ENCODE data around the gene LCN6.
"Not testable (repeated sequence)": the region's sequence is repeated elsewhere in the genome, so short reads cannot be mapped to it uniquely, and the experiment has no call there.

Gene LCN6

GRCh38 chr9:136759001-136759400 lies 10.7 kb upstream of the LCN6 start:
- DNase-seq = no peak

GRCh38 chr9:136757751-136758140 lies 9.4 kb upstream of the LCN6 start:
- no peak for DNase-seq

- DNase-seq = no peak
These were observed 9.0 kb upstream of the LCN6 start for GRCh38 chr9:136757328-136757727.

- no peak for DNase-seq
These were observed 8.5 kb upstream of the LCN6 start for GRCh38 chr9:136756836-136757235.

- DNase-seq = no peak
These were observed 7.8 kb upstream of the LCN6 start for GRCh38 chr9:136756134-136756438.

- not testable (repeated sequence) for DNase-seq
These were observed 7.2 kb upstream of the LCN6 start for GRCh38 chr9:136755302-136756133.

GRCh38 chr9:136754626-136755301 lies 6.4 kb upstream of the LCN6 start:
- DNase-seq = no peak

GRCh38 chr9:136754059-136754572 lies 5.8 kb upstream of the LCN6 start:
- no peak for DNase-seq

- DNase-seq = no peak
These were observed 5.2 kb upstream of the LCN6 start for GRCh38 chr9:136753371-136754058.

- DNase-seq = no peak
These were observed 3.5 kb upstream of the LCN6 start for GRCh38 chr9:136751814-136752213.

- DNase-seq = no peak
These were observed 2.9 kb upstream of the LCN6 start for GRCh38 chr9:136751244-136751643.

GRCh38 chr9:136750526-136750925 lies 2.2 kb upstream of the LCN6 start:
- no peak for DNase-seq

GRCh38 chr9:136748666-136749611 lies 614 bp upstream of the LCN6 start:
- no peak for DNase-seq

GRCh38 chr9:136747161-136748060 lies 914 bp downstream of the LCN6 start:
- DNase-seq = no peak

GRCh38 chr9:136746621-136747020 lies 1.7 kb downstream of the LCN6 start:
- DNase-seq = no peak

GRCh38 chr9:136746155-136746490 lies 2.2 kb downstream of the LCN6 start:
- DNase-seq = no peak

GRCh38 chr9:136745389-136746154 lies 2.8 kb downstream of the LCN6 start:
- DNase-seq = no peak

- no peak for DNase-seq
These were observed 3.6 kb downstream of the LCN6 start for GRCh38 chr9:136744773-136745172.

- no peak for DNase-seq
These were observed 4.6 kb downstream of the LCN6 start for GRCh38 chr9:136743639-136744211.

- no peak for DNase-seq
These were observed 5.5 kb downstream of the LCN6 start, which contains the start of gene LCN10 for GRCh38 chr9:136742591-136743391. LCN10 (minus strand) TSS chr9:136742940; CDS start chr9:136742903, 37 bp downstream.
